HEK293 (cell line): ENCODE data around the gene PRDM13.

Experiments used
- CTCF ChIA-PET: fragments of 350-600 bp; formaldehyde crosslinking; extraction: SDS; loops from one replicate; lab custom pipeline; 2021; ENCODE audit warnings: antibody characterized with exemption; lab: Yijun Ruan, JAX
- POLR2A ChIA-PET: fragments of 300-600 bp; formaldehyde crosslinking; extraction: SDS; loops from one replicate; lab custom pipeline; 2020; ENCODE audit warnings: antibody characterized with exemption, inconsistent platforms; lab: Yijun Ruan, JAX
- H3K27ac ChIP-seq: fragments of 200-500 bp; sonication (Bioruptor generic); 2 replicates; pipeline ENCODE4 v1.5.1; 2014; ENCODE audit warnings: low read depth, low read length, control low read depth, inconsistent platforms; ENCODE audit errors: extremely low read depth
- H3K36me3 ChIP-seq, 2 experiments: fragments of 200-500 bp in 1 of 2; sonication (Bioruptor generic) in 1 of 2; 1 replicate in 1 of 2; 2 replicates in 1 of 2; pipeline ENCODE4 v1.5.1; 2014 to 2017; ENCODE audit warnings: inconsistent platforms in 2 of 2, low read length in 2 of 2; ENCODE audit not compliant: control insufficient read depth in 2 of 2, insufficient read depth in 1 of 2
- H3K4me1 ChIP-seq: fragments of 200-500 bp; sonication (Bioruptor generic); 2 replicates; pipeline ENCODE4 v1.5.1; 2014; ENCODE audit warnings: mild to moderate bottlenecking, low read length, inconsistent platforms; ENCODE audit not compliant: control insufficient read depth, insufficient read depth
- H3K4me3 ChIP-seq: 2 replicates; pipeline ENCODE4 v1.5.1; 2011; ENCODE audit warnings: low read depth, mild to moderate bottlenecking, control low read depth, low read length, moderate library complexity
- H3K9me3 ChIP-seq: fragments of 200-500 bp; sonication (Bioruptor generic); 2 replicates; pipeline ENCODE4 v1.5.1; 2014; ENCODE audit warnings: low read depth, low read length, inconsistent platforms; ENCODE audit not compliant: control insufficient read depth, insufficient read depth
- BCL11A ChIP-seq: fragments of 450-650 bp; formaldehyde crosslinking; IDR thresholded peaks from 2 replicates; pipeline ENCODE4 v1.5.1; 2016; ENCODE audit warnings: low read depth, missing biosample characterization, missing genetic modification characterization
- FEZF1 ChIP-seq: fragments of 450-650 bp; formaldehyde crosslinking; IDR thresholded peaks from 2 replicates; pipeline ENCODE4 v1.5.1; 2016; ENCODE audit warnings: missing biosample characterization, missing genetic modification characterization
- GLI4 ChIP-seq: fragments of 450-650 bp; formaldehyde crosslinking; IDR thresholded peaks from 2 replicates; pipeline ENCODE4 v1.5.1; 2016; ENCODE audit warnings: missing biosample characterization, missing genetic modification characterization
- OVOL3 ChIP-seq: fragments of 450-650 bp; formaldehyde crosslinking; IDR thresholded peaks from 2 replicates; pipeline ENCODE4 v1.5.1; 2016; ENCODE audit warnings: missing biosample characterization, missing genetic modification characterization
- PBX3 ChIP-seq: sonication (generic); formaldehyde crosslinking; IDR thresholded peaks from 2 replicates; pipeline ENCODE4 v1.8.1; 2022; ENCODE audit warnings: mild to moderate bottlenecking, moderate library complexity, missing genetic modification reagents
- RBAK ChIP-seq: fragments of 450-650 bp; formaldehyde crosslinking; IDR thresholded peaks from 2 replicates; pipeline ENCODE4 v1.5.1; 2016; ENCODE audit warnings: missing biosample characterization, missing genetic modification characterization
- REPIN1 ChIP-seq: fragments of 450-650 bp; formaldehyde crosslinking; IDR thresholded peaks from 2 replicates; pipeline ENCODE4 v1.5.1; 2017; ENCODE audit warnings: missing biosample characterization, missing genetic modification characterization, low read depth
- SETDB1 ChIP-seq: IDR thresholded peaks from one replicate; pipeline ENCODE4 v1.6.1; 2017; ENCODE audit warnings: mild to moderate bottlenecking, low read length, moderate library complexity, mixed read lengths; ENCODE audit not compliant: insufficient read length
- SP7 ChIP-seq: fragments of 450-650 bp; formaldehyde crosslinking; IDR thresholded peaks from 2 replicates; pipeline ENCODE4 v1.5.1; 2016; ENCODE audit warnings: missing biosample characterization, missing genetic modification characterization
- ZBTB10 ChIP-seq: fragments of 450-650 bp; formaldehyde crosslinking; IDR thresholded peaks from 2 replicates; pipeline ENCODE4 v1.5.1; 2016; ENCODE audit warnings: missing biosample characterization, missing genetic modification characterization
- ZNF138 ChIP-seq: fragments of 450-650 bp; formaldehyde crosslinking; IDR thresholded peaks from 2 replicates; pipeline ENCODE4 v1.5.1; 2016; ENCODE audit warnings: missing biosample characterization, missing genetic modification characterization, borderline replicate concordance
- ZNF146 ChIP-seq: fragments of 450-650 bp; formaldehyde crosslinking; IDR thresholded peaks from 2 replicates; pipeline ENCODE4 v1.5.1; 2016; ENCODE audit warnings: missing biosample characterization, missing genetic modification characterization
- ZNF175 ChIP-seq: fragments of 450-650 bp; formaldehyde crosslinking; IDR thresholded peaks from 2 replicates; pipeline ENCODE4 v1.5.1; 2016; ENCODE audit warnings: missing biosample characterization, missing genetic modification characterization
- ZNF184 ChIP-seq: fragments of 450-650 bp; IDR thresholded peaks from 2 replicates; pipeline ENCODE4 v1.5.1; 2018; ENCODE audit warnings: missing biosample characterization, mild to moderate bottlenecking, missing genetic modification characterization
- ZNF19 ChIP-seq: fragments of 450-650 bp; formaldehyde crosslinking; IDR thresholded peaks from 2 replicates; pipeline ENCODE4; 2016; ENCODE audit warnings: missing biosample characterization, missing genetic modification characterization, low read depth
- ZNF366 ChIP-seq: fragments of 450-650 bp; formaldehyde crosslinking; conservative IDR thresholded peaks from 2 replicates; pipeline ENCODE4 v1.5.1; 2016; ENCODE audit warnings: missing biosample characterization, missing genetic modification characterization
- ZNF510 ChIP-seq: fragments of 450-650 bp; formaldehyde crosslinking; IDR thresholded peaks from 2 replicates; pipeline ENCODE4 v1.5.1; 2018; ENCODE audit warnings: mild to moderate bottlenecking, missing genetic modification characterization, missing biosample characterization; ENCODE audit not compliant: insufficient replicate concordance
- ZNF596 ChIP-seq: fragments of 450-650 bp; IDR thresholded peaks from 2 replicates; pipeline ENCODE4 v1.5.0; 2018; ENCODE audit warnings: missing biosample characterization, mild to moderate bottlenecking, missing genetic modification characterization, moderate library complexity
- ZNF645 ChIP-seq: fragments of 450-650 bp; formaldehyde crosslinking; IDR thresholded peaks from 2 replicates; pipeline ENCODE4; 2016; ENCODE audit warnings: missing biosample characterization, missing genetic modification characterization
- ZNF654 ChIP-seq: fragments of 450-650 bp; formaldehyde crosslinking; IDR thresholded peaks from 2 replicates; pipeline ENCODE4 v1.5.1; 2016; ENCODE audit warnings: low read depth, missing biosample characterization, missing genetic modification characterization
- ZNF701 ChIP-seq: fragments of 450-650 bp; formaldehyde crosslinking; IDR thresholded peaks from 2 replicates; pipeline ENCODE4 v1.5.1; 2016; ENCODE audit warnings: missing biosample characterization, missing genetic modification characterization
- TF ChIP-seq, protein P1 (sequence below): fragments of 450-650 bp; formaldehyde crosslinking; IDR thresholded peaks from 2 replicates; pipeline ENCODE4 v1.5.1; 2016; ENCODE audit warnings: missing biosample characterization, missing genetic modification characterization

Gene PRDM13

GRCh38 chr6:99609905-99610489, 3.4 kb downstream of the PRDM13 start (continued):
- TF ChIP-seq ZBTB10 (tag by site-specific recombination) (no peak), ZNF146 (tag by site-specific recombination) (no peak), ZNF19 (tag by site-specific recombination) (no peak), OVOL3 (no peak), BCL11A (tag by site-specific recombination) (no peak), RBAK (tag by site-specific recombination) (no peak), ZNF366 (tag by site-specific recombination) (no peak), FEZF1 (no peak), ZNF510 (tag by site-specific recombination) (no peak)
- TF ChIP-seq, protein P1, sequence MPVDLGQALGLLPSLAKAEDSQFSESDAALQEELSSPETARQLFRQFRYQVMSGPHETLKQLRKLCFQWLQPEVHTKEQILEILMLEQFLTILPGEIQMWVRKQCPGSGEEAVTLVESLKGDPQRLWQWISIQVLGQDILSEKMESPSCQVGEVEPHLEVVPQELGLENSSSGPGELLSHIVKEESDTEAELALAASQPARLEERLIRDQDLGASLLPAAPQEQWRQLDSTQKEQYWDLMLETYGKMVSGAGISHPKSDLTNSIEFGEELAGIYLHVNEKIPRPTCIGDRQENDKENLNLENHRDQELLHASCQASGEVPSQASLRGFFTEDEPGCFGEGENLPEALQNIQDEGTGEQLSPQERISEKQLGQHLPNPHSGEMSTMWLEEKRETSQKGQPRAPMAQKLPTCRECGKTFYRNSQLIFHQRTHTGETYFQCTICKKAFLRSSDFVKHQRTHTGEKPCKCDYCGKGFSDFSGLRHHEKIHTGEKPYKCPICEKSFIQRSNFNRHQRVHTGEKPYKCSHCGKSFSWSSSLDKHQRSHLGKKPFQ (tag by site-specific recombination) = no peak
- TF ChIP-seq, all 188 proteins: peak for 0

DNA sequence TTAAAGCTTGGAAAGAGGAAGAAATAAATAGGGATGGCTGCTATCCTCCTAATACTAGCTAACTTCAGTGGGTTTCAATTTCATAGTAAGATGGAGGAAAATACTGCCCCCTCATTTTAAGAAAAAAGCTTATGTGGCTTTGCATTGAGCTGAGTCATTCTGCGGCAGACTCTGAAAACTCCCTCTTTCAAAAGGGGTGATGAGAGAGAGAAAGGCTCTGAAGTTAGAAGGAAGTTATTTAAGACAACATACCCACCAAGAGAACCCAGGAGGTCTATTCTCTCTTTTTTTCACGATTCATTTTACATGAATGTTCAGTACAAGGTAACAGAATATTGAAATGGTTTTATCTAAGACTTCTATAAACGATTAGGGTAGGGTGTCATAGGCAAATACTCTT, 4.5 kb downstream of the PRDM13 start:
- TF ChIP-seq ZNF175 (no peak), ZNF596 (tag by site-specific recombination) (no peak), RBAK (tag by site-specific recombination) (no peak), GLI4 (tag by site-specific recombination) (no peak), REPIN1 (tag by site-specific recombination) (no peak), SP7 (tag by site-specific recombination) (no peak), ZNF654 (tag by site-specific recombination) (no peak), ZNF138 (tag by site-specific recombination) (no peak), ZNF645 (tag by site-specific recombination) (no peak), ZNF701 (tag by site-specific recombination) (no peak), ZNF184 (tag by site-specific recombination) (no peak), SETDB1 (no peak), PBX3 (no peak)
- Histone ChIP-seq H3K9me3 (no peaks in the 10 kb centered on the region), H3K4me3 (no peak overlapping the region), H3K4me1 (0 out of 2 replicates have a peak, but pooled peaks cover 3% of the 10 kb centered on the region), H3K27ac (no peak overlapping the region), H3K36me3 (no peaks in the 10 kb centered on the region)
- POLR2A ChIA-PET = interaction anchor here (0.7 to 1.0 kb wide), 2 partner anchors 23 to 42 kb away, joined by 3 read pairs; no protein-coding TSS in a partner anchor
- CTCF ChIA-PET = interaction anchor here (0.6 to 0.9 kb wide), 6 partner anchors 15 to 752 kb away, joined by 3 to 4 read pairs (median 4); no protein-coding TSS in a partner anchor
